Measurements from ENCODE around the gene IRGC. TPM values are rescaled to one million over a fixed set of nuclear protein-coding genes. Genes with fewer than 3 reads are reported as not detected.

IRGC gene
- polyA plus RNA-seq, 1 experiment: not detected

DNA sequence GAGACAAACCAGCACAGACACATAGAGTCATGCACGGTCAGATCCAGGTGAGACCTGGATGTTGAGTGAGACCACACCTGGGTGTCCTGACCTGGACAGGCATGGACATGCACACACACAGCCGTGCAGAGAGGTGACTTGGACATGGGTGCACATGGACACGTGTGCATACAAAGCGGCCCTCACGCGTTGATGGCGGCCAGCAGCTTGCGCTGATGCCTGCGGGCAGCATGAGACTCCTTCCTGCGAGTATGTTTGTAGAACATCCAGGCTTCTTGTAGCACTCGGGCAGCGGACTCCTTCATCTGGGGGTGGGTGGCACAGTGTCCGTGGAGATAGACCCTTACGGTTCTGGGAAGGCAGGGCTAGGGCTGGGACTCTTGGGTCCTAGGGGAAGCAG lies 53.4 kb downstream of the IRGC start:
- Histone ChIP-seq H3K36me3 (ENCODE audit: control insufficient read depth, insufficient read depth, low read length) (no peaks in the 10 kb centered on the region), H3K27me3 (ENCODE audit: control insufficient read depth, insufficient read depth, low read length) (no peaks in the 10 kb centered on the region), H3K4me3 (ENCODE audit: low read depth, low read length) (no peak overlapping the region)
- ChIA-PET POLR2A (interaction anchor here (0.6 kb wide), 1 partner anchor 11 kb away, joined by 4 read pairs; no protein-coding TSS in a partner anchor), CTCF (interaction anchor here (1.8 to 7.6 kb wide), 3 partner anchors 12 to 95 kb away, joined by 4 to 59 read pairs (median 44); partner anchors contain the start of gene SMG9)
- DNase-seq (ENCODE audit: low read depth): no peak
- no peak for TF ChIP-seq CTCF (IDR thresholded peaks at IDR 0.05; ENCODE audit: insufficient read depth, low read depth, low read length)

Other genes starting within 250 kb of the IRGC start
- 4.0 and 5.3 TPM in 2 replicates for gene PHLDB3, start 211.3 kb upstream of the IRGC start, polyA plus RNA-seq (2011; rRNA removed)
- 188 and 261 TPM in 2 replicates for gene ETHE1, start 188.9 kb upstream of the IRGC start, polyA plus RNA-seq (2011; rRNA removed)
- 0.09 and 0.33 TPM in 2 replicates for gene ZNF575, start 182.9 kb upstream of the IRGC start, polyA plus RNA-seq (2011; rRNA removed)
- 22.8 and 30.8 TPM in 2 replicates for gene XRCC1, start 140.5 kb upstream of the IRGC start, polyA plus RNA-seq (2011; rRNA removed)
- gene PINLYP, start 140.3 kb upstream of the IRGC start, polyA plus RNA-seq (2011; rRNA removed): 2.0 and 2.2 TPM in 2 replicates
- 5.4 and 7.0 TPM in 2 replicates for gene IRGQ, start 119.9 kb upstream of the IRGC start, polyA plus RNA-seq (2011; rRNA removed)
- 9.0 and 14.8 TPM in 2 replicates for gene ZNF576, start 119.5 kb upstream of the IRGC start, polyA plus RNA-seq (2011; rRNA removed)
- 0.04 and 0.06 TPM in 2 replicates for gene SRRM5, start 104.0 kb upstream of the IRGC start, polyA plus RNA-seq (2011; rRNA removed)
- 24.4 and 34.0 TPM in 2 replicates for gene ZNF428, start 96.4 kb upstream of the IRGC start, polyA plus RNA-seq (2011; rRNA removed)
- 1.4 and 1.7 TPM in 2 replicates for gene CADM4, start 76.2 kb upstream of the IRGC start, polyA plus RNA-seq (2011; rRNA removed)
- 98.5 and 137 TPM in 2 replicates for gene PLAUR, start 45.9 kb upstream of the IRGC start, polyA plus RNA-seq (2011; rRNA removed)
- 10.1 and 14.8 TPM in 2 replicates for gene SMG9, start 38.9 kb downstream of the IRGC start, polyA plus RNA-seq (2011; rRNA removed)
- 0.28 and 0.38 TPM in 2 replicates for gene KCNN4, start 64.9 kb downstream of the IRGC start, polyA plus RNA-seq (2011; rRNA removed)
- 0.40 and 0.50 TPM in 2 replicates for gene LYPD5, start 86.4 kb downstream of the IRGC start, polyA plus RNA-seq (2011; rRNA removed)
- 3.0 and 4.3 TPM in 2 replicates for gene ZNF283, start 111.2 kb downstream of the IRGC start, polyA plus RNA-seq (2011; rRNA removed)
- gene ZNF404, start 167.9 kb downstream of the IRGC start, polyA plus RNA-seq (2011; rRNA removed): 1.3 and 2.5 TPM in 2 replicates
- 8.8 and 11.3 TPM in 2 replicates for gene ZNF45, start 219.2 kb downstream of the IRGC start, polyA plus RNA-seq (2011; rRNA removed)
- 0.64 and 1.2 TPM in 2 replicates for gene ZNF221, start 235.2 kb downstream of the IRGC start, polyA plus RNA-seq (2011; rRNA removed)